CD14-positive monocyte (primary cell): ENCODE results near the gene PLA2G4D. TPM values are rescaled to one million over a fixed set of nuclear protein-coding genes. Genes with fewer than 3 reads are reported as not detected.
A peak's percentile ranks its signal among the peaks of the same experiment; 100 is the strongest.

ENCODE experiments used
- DNase-seq, 3 donors: peaks; one replicate each; pipeline ENCODE4 v3.0.0-alpha.2; 2011 to 2022
- H2AFZ ChIP-seq: 2 replicates; pipeline ENCODE4 v1.6.0; 2012; ENCODE audit warnings: mild to moderate bottlenecking, low read depth, low read length, inconsistent platforms; ENCODE audit not compliant: insufficient read depth, poor library complexity, severe bottlenecking
- H3K27ac ChIP-seq, 2 donors: 1 replicate in 1 of 2; 2 replicates in 1 of 2; pipeline ENCODE4 v1.5.1; 2012 to 2013; ENCODE audit warnings: low read length in 2 of 2, control low read depth in 1 of 2, inconsistent platforms in 1 of 2, low read depth in 1 of 2, mild to moderate bottlenecking in 1 of 2
- H3K27me3 ChIP-seq, 2 donors: one replicate each; pipeline versions ENCODE4 v1.6.0 to v1.6.1; 2011 to 2013; ENCODE audit warnings: low read length in 2 of 2; ENCODE audit not compliant: control insufficient read depth in 2 of 2, insufficient read depth in 2 of 2
- H3K36me3 ChIP-seq, 2 donors: replicated peaks in 1 of 2; 1 replicate in 1 of 2; 2 replicates in 1 of 2; pipeline versions ENCODE4 v1.5.1 to v1.6.1; 2012 to 2013; ENCODE audit warnings: low read length in 2 of 2, control low read depth in 1 of 2, inconsistent platforms in 1 of 2, mild to moderate bottlenecking in 1 of 2; ENCODE audit not compliant: insufficient read depth in 2 of 2, control insufficient read depth in 1 of 2
- H3K4me1 ChIP-seq, 2 donors: 1 replicate in 1 of 2; 2 replicates in 1 of 2; pipeline versions ENCODE4 v1.5.1 to v1.6.1; 2012 to 2013; ENCODE audit warnings: low read length in 2 of 2, control low read depth in 1 of 2, inconsistent platforms in 1 of 2, mild to moderate bottlenecking in 1 of 2, moderate library complexity in 1 of 2; ENCODE audit not compliant: insufficient read depth in 2 of 2, control insufficient read depth in 1 of 2
- H3K4me2 ChIP-seq: replicated peaks from 2 replicates; pipeline ENCODE3; 2012; ENCODE audit warnings: low read length, moderate library complexity, mild to moderate bottlenecking; ENCODE audit not compliant: poor library complexity, severe bottlenecking; ENCODE audit errors: extremely low read depth
- H3K4me3 ChIP-seq, 3 experiments: fragments of 200-600 bp in 1 of 3; sonication (generic) in 1 of 3; replicated peaks in 1 of 3; 1 replicate in 2 of 3; 2 replicates in 1 of 3; pipeline ENCODE4 v1.5.1; 2011 to 2013; ENCODE audit warnings: low read length in 3 of 3, mild to moderate bottlenecking in 3 of 3, control low read depth in 2 of 3, low read depth in 2 of 3, inconsistent platforms in 1 of 3, moderate library complexity in 1 of 3
- H3K79me2 ChIP-seq: 2 replicates; pipeline ENCODE4 v1.6.0; 2012; ENCODE audit warnings: mild to moderate bottlenecking, control low read depth, inconsistent platforms, low read length, moderate library complexity; ENCODE audit not compliant: insufficient read depth
- H3K9ac ChIP-seq: 2 replicates; pipeline ENCODE4 v1.6.0; 2017; ENCODE audit warnings: low read length, mild to moderate bottlenecking; ENCODE audit not compliant: insufficient read depth, poor library complexity, severe bottlenecking
- H3K9me3 ChIP-seq, 2 donors: replicated peaks in 1 of 2; 1 replicate in 1 of 2; 2 replicates in 1 of 2; pipeline versions ENCODE4 v1.5.1 to v1.6.1; 2012 to 2013; ENCODE audit warnings: low read length in 2 of 2, control low read depth in 1 of 2; ENCODE audit not compliant: control insufficient read depth in 1 of 2, insufficient read depth in 1 of 2
- H4K20me1 ChIP-seq: 2 replicates; pipeline ENCODE4 v1.6.0; 2012; ENCODE audit warnings: mild to moderate bottlenecking, low read length, control low read depth, moderate library complexity; ENCODE audit not compliant: insufficient read depth
- H3K27ac Mint-ChIP-seq, 7 donors: one replicate each; pipeline ENCODE4 v1.8.0; 2020; ENCODE audit warnings: mild to moderate bottlenecking in 7 of 7, mixed read lengths in 7 of 7, moderate library complexity in 6 of 7, inconsistent platforms in 2 of 7
- H3K27me3 Mint-ChIP-seq, 3 donors: one replicate each; pipeline ENCODE4 v1.8.0; 2021 to 2022; ENCODE audit warnings: low read depth in 3 of 3, mild to moderate bottlenecking in 3 of 3, mixed read lengths in 3 of 3, moderate library complexity in 3 of 3, inconsistent platforms in 1 of 3
- H3K36me3 Mint-ChIP-seq, 2 donors: one replicate each; pipeline ENCODE4 v1.8.0; 2020; ENCODE audit warnings: mixed read lengths in 2 of 2, inconsistent platforms in 1 of 2, mild to moderate bottlenecking in 1 of 2
- H3K4me1 Mint-ChIP-seq: one replicate; pipeline ENCODE4 v1.8.0; 2020; ENCODE audit warnings: mild to moderate bottlenecking, mixed read lengths
- H3K4me3 Mint-ChIP-seq, 2 donors: one replicate each; pipeline ENCODE4 v1.8.0; 2020; ENCODE audit warnings: mild to moderate bottlenecking in 2 of 2, mixed read lengths in 2 of 2, moderate library complexity in 1 of 2
- H3K9me3 Mint-ChIP-seq, 7 donors: one replicate each; pipeline ENCODE4 v1.8.0; 2020 to 2022; ENCODE audit warnings: mixed read lengths in 7 of 7, mild to moderate bottlenecking in 6 of 7, moderate library complexity in 6 of 7, inconsistent platforms in 2 of 7
- WGBS: methylation state at CpG from one replicate; pipeline ENCODE4 v1.1.5; 2013; ENCODE audit warnings: missing lambda C conversion rate; ENCODE audit not compliant: insufficient coverage; 5-methylcytosine and 5-hydroxymethylcytosine counted together
- intact Hi-C, 2 donors: fragments of 100-400 bp; cut with micrococcal nuclease; formaldehyde crosslinking; loops; one replicate each; pipeline versions ENCODE4 v1.15.0 to v1.15.1; 2023
- polyA plus RNA-seq, 3 donors: library from polyadenylated mRNA; depleted of rRNA in 1 of 3; unstranded in 2 of 3; stranded (reverse) in 1 of 3; fragments of 300-500 nt in 2 of 3; fragments of >200 nt in 1 of 3; fragmentation: Illumina TruSeq in 2 of 3; gene quantifications; 1 replicate in 2 of 3; 2 replicates in 1 of 3; pipeline ENCODE4 v1.2.3, GENCODE V29; 2012 to 2021
- TF ChIP-seq, protein P1 (sequence below): fragments of 200-600 bp; IDR thresholded peaks from one replicate; pipeline ENCODE4 v1.8.0; 2022; ENCODE audit warnings: antibody characterized with exemption, mild to moderate bottlenecking

Gene PLA2G4D
- polyA plus RNA-seq, 3 donors, result not detected

DNA sequence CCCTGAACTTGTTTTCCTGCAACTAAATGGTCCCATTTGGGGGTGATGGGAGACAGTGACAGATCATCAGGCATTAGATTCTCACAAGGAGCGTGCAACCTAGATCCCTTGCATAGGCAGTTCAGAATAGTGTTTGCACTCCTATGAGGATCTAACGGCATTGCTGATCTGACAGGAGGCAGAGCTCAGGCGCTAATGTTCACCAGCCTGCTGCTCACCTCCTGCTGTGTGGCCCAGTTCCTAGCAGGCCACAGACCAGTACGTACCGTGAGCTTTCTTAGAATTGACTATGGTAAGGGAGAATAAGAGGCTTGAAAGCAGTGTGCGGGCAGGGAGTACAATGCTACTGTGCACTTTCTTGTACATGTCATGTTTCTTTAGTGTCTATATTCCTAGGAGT is 56.0 kb downstream of the PLA2G4D start:
- peaks cover 14 to 21% of the 10 kb centered on the region in 2 donors for H3K4me1 ChIP-seq
- no peaks in the 10 kb centered on the region for H3K79me2 ChIP-seq
- WGBS, result 98% methylated on average over 5 of the region's 6 CpGs
- peak overlapping the region in 1 of 7 donors; percentile 8 for H3K27ac Mint-ChIP-seq
- intact Hi-C loops, result no loop called here
- peaks cover 17% of the 10 kb centered on the region for H3K4me1 Mint-ChIP-seq
- H3K36me3 ChIP-seq, result no peaks in the 10 kb centered on the region
- no peak overlapping the region for H3K4me3 Mint-ChIP-seq
- no peaks in the 10 kb centered on the region for H3K9me3 ChIP-seq
- H3K9me3 Mint-ChIP-seq, result peaks cover 0 to 7% (median 0%) of the 10 kb centered on the region in 7 donors
- no peaks in the 10 kb centered on the region for H3K27me3 ChIP-seq
- no peak overlapping the region for H2AFZ ChIP-seq
- TF ChIP-seq, protein P1, sequence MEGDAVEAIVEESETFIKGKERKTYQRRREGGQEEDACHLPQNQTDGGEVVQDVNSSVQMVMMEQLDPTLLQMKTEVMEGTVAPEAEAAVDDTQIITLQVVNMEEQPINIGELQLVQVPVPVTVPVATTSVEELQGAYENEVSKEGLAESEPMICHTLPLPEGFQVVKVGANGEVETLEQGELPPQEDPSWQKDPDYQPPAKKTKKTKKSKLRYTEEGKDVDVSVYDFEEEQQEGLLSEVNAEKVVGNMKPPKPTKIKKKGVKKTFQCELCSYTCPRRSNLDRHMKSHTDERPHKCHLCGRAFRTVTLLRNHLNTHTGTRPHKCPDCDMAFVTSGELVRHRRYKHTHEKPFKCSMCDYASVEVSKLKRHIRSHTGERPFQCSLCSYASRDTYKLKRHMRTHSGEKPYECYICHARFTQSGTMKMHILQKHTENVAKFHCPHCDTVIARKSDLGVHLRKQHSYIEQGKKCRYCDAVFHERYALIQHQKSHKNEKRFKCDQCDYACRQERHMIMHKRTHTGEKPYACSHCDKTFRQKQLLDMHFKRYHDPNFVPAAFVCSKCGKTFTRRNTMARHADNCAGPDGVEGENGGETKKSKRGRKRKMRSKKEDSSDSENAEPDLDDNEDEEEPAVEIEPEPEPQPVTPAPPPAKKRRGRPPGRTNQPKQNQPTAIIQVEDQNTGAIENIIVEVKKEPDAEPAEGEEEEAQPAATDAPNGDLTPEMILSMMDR, result no peak
- no peak overlapping the region for H3K4me3 ChIP-seq
- no peak overlapping the region for H3K4me2 ChIP-seq
- no peak overlapping the region for H3K9ac ChIP-seq
- H3K27ac ChIP-seq, result no peak overlapping the region
- H3K36me3 Mint-ChIP-seq, result no peaks in the 10 kb centered on the region
- no peak for DNase-seq
- H3K27me3 Mint-ChIP-seq, result peaks cover 0 to 3% (median 2%) of the 10 kb centered on the region in 3 donors
- no peaks in the 10 kb centered on the region for H4K20me1 ChIP-seq

DNA sequence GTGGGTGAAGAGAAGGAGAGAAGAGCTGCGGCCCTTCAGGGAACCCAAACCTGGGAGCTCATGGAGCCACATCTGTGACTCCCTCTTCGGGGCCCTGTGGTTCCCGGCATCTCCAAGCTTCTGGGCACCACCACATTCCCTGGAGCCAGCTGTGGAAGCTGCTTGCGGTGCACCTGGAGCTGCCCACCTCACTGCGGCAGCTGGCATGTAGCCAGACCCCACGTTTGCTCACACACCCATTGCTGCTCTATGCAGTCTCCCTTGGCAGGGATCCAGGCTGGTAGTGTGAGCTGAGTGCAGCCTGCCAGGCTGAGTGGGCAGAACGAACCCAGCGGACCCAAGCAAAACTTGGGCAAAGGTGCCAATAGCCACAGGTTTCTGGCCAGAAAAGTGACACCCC is 56.7 kb downstream of the PLA2G4D start:
- H3K36me3 ChIP-seq, result no peaks in the 10 kb centered on the region
- Mint-ChIP-seq H3K4me3 (no peak overlapping the region), H3K4me1 (peaks cover 17% of the 10 kb centered on the region), H3K36me3 (no peaks in the 10 kb centered on the region), H3K27me3 (peaks cover 0 to 2% (median 1%) of the 10 kb centered on the region in 3 donors), H3K9me3 (peaks cover 0 to 7% (median 0%) of the 10 kb centered on the region in 7 donors), H3K27ac (no peak overlapping the region)
- 91% methylated on average over 4 of the region's 8 CpGs for WGBS
- H3K79me2 ChIP-seq, result no peaks in the 10 kb centered on the region
- no peaks in the 10 kb centered on the region for H3K9me3 ChIP-seq
- H4K20me1 ChIP-seq, result no peaks in the 10 kb centered on the region
- intact Hi-C loops, result no loop called here
- no peak overlapping the region for H2AFZ ChIP-seq
- peaks cover 14 to 21% of the 10 kb centered on the region in 2 donors for H3K4me1 ChIP-seq
- H3K9ac ChIP-seq, result no peak overlapping the region
- TF ChIP-seq, protein P1, result no peak
- H3K4me2 ChIP-seq, result no peak overlapping the region
- DNase-seq, result no peak
- no peak overlapping the region for H3K4me3 ChIP-seq
- H3K27me3 ChIP-seq, result no peaks in the 10 kb centered on the region
- no peak overlapping the region for H3K27ac ChIP-seq
